GM10248 (cell line): ENCODE data around the gene UCN2.

Source experiments
- CTCF ChIA-PET: fragments of 300-600 bp; sonication (Branson Sonifier 250); formaldehyde crosslinking; extraction: SDS; loops from one replicate; lab custom pipeline; 2021; ENCODE audit warnings: antibody characterized with exemption; lab: Yijun Ruan, JAX
- POLR2A ChIA-PET: fragments of 350-650 bp; sonication (Branson Sonifier 250); formaldehyde crosslinking; extraction: SDS; loops from one replicate; lab custom pipeline; 2020; ENCODE audit warnings: antibody characterized with exemption; lab: Yijun Ruan, JAX
- DNase-seq: peaks from one replicate; pipeline ENCODE4 v3.0.0; 2012; ENCODE audit errors: extremely low spot score
- TF ChIP-seq, protein P1 (sequence below): IDR thresholded peaks from 2 replicates; pipeline ENCODE4 v1.5.1; 2012; ENCODE audit warnings: mild to moderate bottlenecking, low read depth; ENCODE audit errors: extremely low read depth, missing control alignments, control extremely low read depth

Gene UCN2

DNA sequence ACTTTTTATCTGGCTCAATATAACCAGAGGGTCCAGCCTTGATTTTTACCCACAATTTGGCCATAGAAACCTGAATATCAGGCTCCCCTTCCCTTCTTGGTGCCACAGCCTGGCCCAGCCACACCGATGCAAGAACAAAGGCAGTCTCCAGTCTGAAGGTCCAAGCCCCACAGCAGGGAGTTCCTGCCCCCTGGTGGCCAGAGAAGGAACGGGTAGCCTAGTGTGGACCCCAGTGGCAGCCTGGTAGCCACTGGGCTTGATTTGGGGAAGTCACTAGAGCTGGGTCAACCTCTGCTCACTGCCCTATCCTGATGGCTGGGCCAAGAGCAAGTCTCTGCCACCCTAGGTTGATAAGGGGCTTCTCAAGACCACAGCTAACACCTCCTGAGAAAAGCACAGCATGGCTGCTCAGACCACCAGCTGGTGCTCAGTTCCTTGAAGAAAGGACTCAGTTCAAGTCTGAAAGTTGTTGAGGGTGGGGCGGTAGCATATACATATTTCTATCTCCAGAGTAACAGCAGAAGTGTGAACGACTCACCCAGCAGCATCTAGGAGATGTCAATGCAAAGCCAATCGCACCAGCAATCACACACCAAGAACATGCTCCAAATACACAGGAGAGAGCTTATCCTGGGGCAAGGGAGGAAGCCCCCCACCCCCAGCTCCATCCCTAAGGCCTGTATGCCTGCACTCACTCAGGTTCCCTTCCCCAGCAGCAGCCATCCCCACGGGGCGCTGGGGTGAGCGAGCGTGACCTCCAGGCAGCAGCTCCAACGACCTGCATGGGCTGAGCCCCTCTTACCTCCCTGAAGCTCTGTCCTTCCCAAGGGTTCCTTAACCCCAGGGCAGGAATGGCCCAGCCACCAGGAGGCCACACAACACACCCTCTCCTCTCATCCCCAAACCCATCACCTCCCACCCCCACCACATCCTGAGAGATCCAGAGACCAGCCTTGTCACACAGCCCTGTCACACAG lies 14.6 kb downstream of the UCN2 start:
- ChIA-PET POLR2A (interaction anchor here (0.7 kb wide), 1 partner anchor 789 kb away, joined by 3 read pairs; no protein-coding TSS in a partner anchor), CTCF (interaction anchor here (0.7 to 4.4 kb wide), 37 partner anchors 8 to 354 kb away, joined by 3 to 36 read pairs (median 4); partner anchors contain the start of genes ATRIP, CCDC51, PFKFB4 and SLC26A6)
- TF ChIP-seq, protein P1, sequence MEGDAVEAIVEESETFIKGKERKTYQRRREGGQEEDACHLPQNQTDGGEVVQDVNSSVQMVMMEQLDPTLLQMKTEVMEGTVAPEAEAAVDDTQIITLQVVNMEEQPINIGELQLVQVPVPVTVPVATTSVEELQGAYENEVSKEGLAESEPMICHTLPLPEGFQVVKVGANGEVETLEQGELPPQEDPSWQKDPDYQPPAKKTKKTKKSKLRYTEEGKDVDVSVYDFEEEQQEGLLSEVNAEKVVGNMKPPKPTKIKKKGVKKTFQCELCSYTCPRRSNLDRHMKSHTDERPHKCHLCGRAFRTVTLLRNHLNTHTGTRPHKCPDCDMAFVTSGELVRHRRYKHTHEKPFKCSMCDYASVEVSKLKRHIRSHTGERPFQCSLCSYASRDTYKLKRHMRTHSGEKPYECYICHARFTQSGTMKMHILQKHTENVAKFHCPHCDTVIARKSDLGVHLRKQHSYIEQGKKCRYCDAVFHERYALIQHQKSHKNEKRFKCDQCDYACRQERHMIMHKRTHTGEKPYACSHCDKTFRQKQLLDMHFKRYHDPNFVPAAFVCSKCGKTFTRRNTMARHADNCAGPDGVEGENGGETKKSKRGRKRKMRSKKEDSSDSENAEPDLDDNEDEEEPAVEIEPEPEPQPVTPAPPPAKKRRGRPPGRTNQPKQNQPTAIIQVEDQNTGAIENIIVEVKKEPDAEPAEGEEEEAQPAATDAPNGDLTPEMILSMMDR = peak; percentile 83
- DNase-seq = peak; percentile 79

DNA sequence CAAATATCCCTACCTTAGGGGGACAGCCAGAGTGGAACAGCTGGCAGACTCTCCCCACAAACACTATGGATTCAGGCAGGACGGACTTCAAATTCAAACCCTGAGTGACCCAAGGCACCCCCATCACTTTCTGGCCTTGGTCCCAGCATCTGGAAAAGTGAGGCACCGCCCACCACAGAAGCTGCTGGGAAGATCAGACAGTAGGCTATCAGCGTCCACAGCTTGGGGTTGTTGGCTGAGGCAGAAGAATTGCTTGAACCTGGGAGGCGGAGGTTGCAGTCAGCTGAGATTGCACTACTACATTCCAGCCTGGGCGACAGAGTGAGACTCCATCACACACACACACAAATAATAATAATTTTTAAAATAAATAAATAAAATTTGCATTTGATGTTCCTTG lies 15.5 kb downstream of the UCN2 start:
- no peak for DNase-seq
- TF ChIP-seq, protein P1 = no peak
- ChIA-PET CTCF (interaction anchor here (0.7 to 4.4 kb wide), 15 partner anchors 8 to 318 kb away, joined by 3 to 36 read pairs (median 7); partner anchors contain the start of gene PFKFB4), POLR2A (no interaction called here)

GRCh38 chr3:48546203-48546829 lies 17.3 kb downstream of the UCN2 start:
- TF ChIP-seq, protein P1 = no peak
- DNase-seq = no peak
- CTCF ChIA-PET = interaction anchor here (1.5 to 4.4 kb wide), 3 partner anchors 13 to 89 kb away, joined by 3 to 34 read pairs (median 7); no protein-coding TSS in a partner anchor
- POLR2A ChIA-PET = no interaction called here

GRCh38 chr3:48544141-48544540 lies 19.4 kb downstream of the UCN2 start:
- CTCF ChIA-PET = interaction anchor here (1.4 to 2.0 kb wide), 4 partner anchors 12 to 143 kb away, joined by 4 to 10 read pairs (median 7); partner anchors contain the start of gene PFKFB4

GRCh38 chr3:48543271-48543866 lies 20.2 kb downstream of the UCN2 start:
- TF ChIP-seq, protein P1 = no peak
- DNase-seq = no peak
- ChIA-PET POLR2A (no interaction called here), CTCF (interaction anchor here (2.0 kb wide), 1 partner anchor 108 kb away, joined by 8 read pairs; no protein-coding TSS in a partner anchor)

More at GRCh38 chr3:48544141-48544540, 19.4 kb downstream of the UCN2 start:
- TF ChIP-seq, protein P1 = no peak
- no peak for DNase-seq
- POLR2A ChIA-PET = no interaction called here

- ChIA-PET POLR2A (no interaction called here), CTCF (no interaction called here)
- TF ChIP-seq, protein P1 = no peak
- DNase-seq = no peak
Observed at GRCh38 chr3:48538451-48538850, 25.1 kb downstream of the UCN2 start.
